CD4-positive, alpha-beta T cell (primary cell): ENCODE measurements around the gene HRH3. TPM values are rescaled to one million over a fixed set of nuclear protein-coding genes. Genes with fewer than 3 reads are reported as not detected.

ENCODE experiments used
- ATAC-seq: fragments of 200-7000 bp; cut with Tn5 transposase; one replicate; pipeline ENCODE4 v1.10.0; 2022; ENCODE audit warnings: mild to moderate bottlenecking; ENCODE audit not compliant: poor library complexity
- CTCF ChIA-PET: fragments of 350-600 bp; sonication (Branson Sonifier 250); formaldehyde crosslinking; loops from one replicate; lab custom pipeline; 2021; ENCODE audit warnings: antibody characterized with exemption, inconsistent platforms; lab: Charles Lee
- POLR2A ChIA-PET: fragments of 350-600 bp; sonication (Branson Sonifier 250); formaldehyde crosslinking; loops from one replicate; lab custom pipeline; 2021; ENCODE audit warnings: antibody characterized with exemption, inconsistent platforms; lab: Charles Lee
- DNase-seq, 14 experiments: peaks; one replicate each; pipeline ENCODE4 v3.0.0-alpha.2; 2013 to 2020; ENCODE audit warnings: mixed read lengths in 2 of 14
- H3K27ac ChIP-seq, 2 donors: one replicate each; pipeline versions ENCODE4 v1.5.1 to v1.7.0; 2013; ENCODE audit warnings: low read length in 2 of 2, low read depth in 1 of 2, mild to moderate bottlenecking in 1 of 2
- H3K27me3 ChIP-seq, 2 experiments: 1 replicate in 1 of 2; 2 replicates in 1 of 2; pipeline versions ENCODE4 v1.6.1 to v1.7.0; 2013; ENCODE audit warnings: low read length in 2 of 2, control low read depth in 1 of 2, mild to moderate bottlenecking in 1 of 2, moderate library complexity in 1 of 2; ENCODE audit not compliant: insufficient read depth in 2 of 2, control insufficient read depth in 1 of 2
- H3K36me3 ChIP-seq: one replicate; pipeline ENCODE4 v1.6.1; 2013; ENCODE audit warnings: low read length, control low read depth; ENCODE audit not compliant: insufficient read depth
- H3K4me1 ChIP-seq: one replicate; pipeline ENCODE4 v1.6.1; 2013; ENCODE audit warnings: low read length, control low read depth; ENCODE audit not compliant: insufficient read depth
- H3K4me3 ChIP-seq: one replicate; pipeline ENCODE4 v1.5.1; 2013; ENCODE audit warnings: mild to moderate bottlenecking, low read length, moderate library complexity
- H3K9me3 ChIP-seq, 2 experiments: 1 replicate in 1 of 2; 2 replicates in 1 of 2; pipeline versions ENCODE4 v1.6.1 to v1.7.0; 2013; ENCODE audit warnings: low read length in 2 of 2, mild to moderate bottlenecking in 2 of 2, control low read depth in 1 of 2, moderate library complexity in 1 of 2; ENCODE audit not compliant: control insufficient read depth in 1 of 2, insufficient read depth in 1 of 2
- H3K27ac Mint-ChIP-seq: one replicate; pipeline ENCODE4 v1.8.0; 2020; ENCODE audit warnings: mixed read lengths
- H3K27me3 Mint-ChIP-seq: one replicate; pipeline ENCODE4 v1.8.0; 2021; ENCODE audit warnings: mixed read lengths
- H3K36me3 Mint-ChIP-seq: one replicate; pipeline ENCODE4 v1.8.0; 2021; ENCODE audit warnings: low read depth, mixed read lengths
- H3K4me1 Mint-ChIP-seq: one replicate; pipeline ENCODE4 v1.8.0; 2021; ENCODE audit warnings: low read depth, mixed read lengths
- H3K4me3 Mint-ChIP-seq: one replicate; pipeline ENCODE4 v1.8.0; 2020; ENCODE audit warnings: mild to moderate bottlenecking, mixed read lengths
- H3K9me3 Mint-ChIP-seq: one replicate; pipeline ENCODE4 v1.8.0; 2020; ENCODE audit warnings: mixed read lengths
- intact Hi-C, 2 experiments: fragments of 100-400 bp; cut with DNase I in 1 of 2; cut with micrococcal nuclease in 1 of 2; formaldehyde crosslinking; loops; one replicate each; pipeline versions ENCODE4 v1.15.1 to v1.9.0; 2023 to 2025; cut with DNase I, micrococcal nuclease
- total RNA-seq, 174 experiments: library from RNA in 2 of 174; stranded (reverse) in 2 of 174; gene quantifications; one replicate each; pipeline ENCODE4 v1.2.3 and lab custom pipeline; 2021 to 2026
- TF ChIP-seq, protein P1 (sequence below): fragments of 200-600 bp; IDR thresholded peaks from one replicate; pipeline ENCODE4 v1.8.0; 2022; ENCODE audit warnings: antibody characterized with exemption, mild to moderate bottlenecking

The HRH3 gene
- total RNA-seq, 2 experiments from 2014 or later: not detected

DNA sequence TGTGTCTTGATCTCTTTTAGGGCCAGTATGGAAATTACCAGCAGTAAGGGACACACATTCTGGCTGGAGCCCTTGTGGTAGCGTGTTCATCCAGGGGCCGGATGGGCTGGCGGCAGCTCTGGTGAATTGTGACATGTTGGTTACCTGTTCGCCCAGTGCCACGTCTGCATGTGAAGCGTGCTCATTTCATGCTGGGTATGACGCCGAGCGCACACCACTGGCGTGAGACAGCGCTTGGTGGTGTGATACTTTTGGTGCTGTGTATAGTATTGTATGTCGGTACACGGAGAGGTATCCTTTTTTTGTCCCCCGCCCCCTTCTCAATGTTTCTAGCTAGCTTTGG is 40.9 kb downstream of the HRH3 start:
- Mint-ChIP-seq H3K36me3 (peaks cover 27% of the 10 kb centered on the region), H3K27ac (no peak overlapping the region), H3K4me3 (no peak overlapping the region), H3K27me3 (no peaks in the 10 kb centered on the region), H3K4me1 (peaks cover 24% of the 10 kb centered on the region), H3K9me3 (no peaks in the 10 kb centered on the region)
- H3K9me3 ChIP-seq: no peaks in the 10 kb centered on the region
- H3K27me3 ChIP-seq: no peaks in the 10 kb centered on the region
- TF ChIP-seq, protein P1, sequence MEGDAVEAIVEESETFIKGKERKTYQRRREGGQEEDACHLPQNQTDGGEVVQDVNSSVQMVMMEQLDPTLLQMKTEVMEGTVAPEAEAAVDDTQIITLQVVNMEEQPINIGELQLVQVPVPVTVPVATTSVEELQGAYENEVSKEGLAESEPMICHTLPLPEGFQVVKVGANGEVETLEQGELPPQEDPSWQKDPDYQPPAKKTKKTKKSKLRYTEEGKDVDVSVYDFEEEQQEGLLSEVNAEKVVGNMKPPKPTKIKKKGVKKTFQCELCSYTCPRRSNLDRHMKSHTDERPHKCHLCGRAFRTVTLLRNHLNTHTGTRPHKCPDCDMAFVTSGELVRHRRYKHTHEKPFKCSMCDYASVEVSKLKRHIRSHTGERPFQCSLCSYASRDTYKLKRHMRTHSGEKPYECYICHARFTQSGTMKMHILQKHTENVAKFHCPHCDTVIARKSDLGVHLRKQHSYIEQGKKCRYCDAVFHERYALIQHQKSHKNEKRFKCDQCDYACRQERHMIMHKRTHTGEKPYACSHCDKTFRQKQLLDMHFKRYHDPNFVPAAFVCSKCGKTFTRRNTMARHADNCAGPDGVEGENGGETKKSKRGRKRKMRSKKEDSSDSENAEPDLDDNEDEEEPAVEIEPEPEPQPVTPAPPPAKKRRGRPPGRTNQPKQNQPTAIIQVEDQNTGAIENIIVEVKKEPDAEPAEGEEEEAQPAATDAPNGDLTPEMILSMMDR: no peak
- intact Hi-C loops: no loop called here
- no peak for ATAC-seq
- H3K36me3 ChIP-seq: peaks cover 9% of the 10 kb centered on the region
- no peak overlapping the region for H3K27ac ChIP-seq
- no peak overlapping the region for H3K4me3 ChIP-seq
- DNase-seq: no peak
- ChIA-PET POLR2A (no interaction called here), CTCF (no interaction called here)
- peaks cover 13% of the 10 kb centered on the region for H3K4me1 ChIP-seq

DNA sequence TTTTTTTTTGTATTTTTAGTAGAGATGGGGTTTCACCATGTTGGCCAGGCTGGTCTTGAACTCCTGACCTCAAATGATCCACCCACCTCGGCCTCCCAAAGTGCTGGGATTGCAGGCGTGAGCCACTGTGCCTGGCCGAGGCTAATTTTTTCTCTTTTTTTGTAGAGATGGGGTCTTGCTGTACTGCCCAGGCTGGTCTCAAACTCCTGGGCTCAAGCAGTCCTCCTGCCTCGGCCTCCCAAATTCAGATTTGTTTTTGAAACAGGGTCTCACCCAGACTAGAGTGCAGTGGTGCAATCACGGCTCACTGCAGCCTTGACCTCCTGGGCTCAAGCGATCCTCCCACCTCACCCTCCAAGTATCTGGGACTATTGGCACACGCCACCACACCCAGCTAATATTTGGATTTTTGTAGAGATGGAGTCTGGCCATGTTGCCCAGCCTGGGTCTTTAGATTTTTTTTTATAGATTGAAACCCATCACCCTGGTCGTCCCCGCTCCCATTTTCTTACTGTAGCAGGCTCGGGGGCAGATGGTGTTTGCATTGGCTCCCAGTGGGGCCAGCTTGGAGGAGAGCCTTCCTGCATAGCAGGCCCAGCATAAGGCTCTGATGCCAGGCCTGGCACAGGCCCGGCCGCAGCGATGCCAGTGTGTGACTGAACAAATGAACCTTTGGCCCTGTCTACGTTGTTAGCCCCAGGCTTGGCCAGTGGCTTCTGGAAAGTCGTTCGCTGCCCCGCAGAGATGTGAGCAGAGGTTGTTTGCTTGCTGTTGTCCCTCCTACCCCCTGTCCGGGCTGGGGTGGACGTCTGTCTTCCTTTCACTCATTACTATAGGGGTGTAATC is 41.5 kb downstream of the HRH3 start:
- ATAC-seq (no peak), DNase-seq (no peak)
- TF ChIP-seq, protein P1: no peak
- no peaks in the 10 kb centered on the region for H3K9me3 Mint-ChIP-seq
- Histone ChIP-seq H3K4me1 (peaks cover 7% of the 10 kb centered on the region), H3K36me3 (peaks cover 9% of the 10 kb centered on the region), H3K4me3 (no peak overlapping the region), H3K9me3 (no peaks in the 10 kb centered on the region), H3K27ac (no peak overlapping the region), H3K27me3 (no peaks in the 10 kb centered on the region)
- H3K4me3 Mint-ChIP-seq: no peak overlapping the region
- ChIA-PET POLR2A (no interaction called here), CTCF (no interaction called here)
- intact Hi-C loops: no loop called here
- no peaks in the 10 kb centered on the region for H3K27me3 Mint-ChIP-seq
- peaks cover 20% of the 10 kb centered on the region for H3K4me1 Mint-ChIP-seq
- H3K36me3 Mint-ChIP-seq: peaks cover 26% of the 10 kb centered on the region
- H3K27ac Mint-ChIP-seq: no peak overlapping the region

DNA sequence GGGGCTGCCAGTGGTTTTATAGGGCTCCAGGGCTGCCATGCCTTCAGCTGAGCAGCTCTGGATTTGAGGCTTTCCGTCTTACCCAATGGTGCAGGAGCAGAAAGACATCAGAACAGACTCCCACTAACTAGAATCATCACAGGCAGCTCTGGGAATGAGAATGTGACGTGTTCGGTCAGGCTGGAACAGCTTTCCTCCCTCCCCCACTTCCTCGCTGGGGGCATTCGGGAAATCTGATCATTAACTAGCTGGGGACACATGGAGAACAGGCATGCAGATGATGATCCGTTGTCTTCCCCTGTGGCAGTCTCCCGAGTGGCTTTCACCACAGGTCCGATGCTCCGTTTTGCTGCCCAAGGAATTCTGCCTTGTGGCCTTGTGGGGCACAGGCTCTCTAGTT is 42.8 kb downstream of the HRH3 start:
- Histone ChIP-seq H3K4me3 (no peak overlapping the region), H3K27me3 (no peaks in the 10 kb centered on the region), H3K4me1 (peaks cover under 1% of the 10 kb centered on the region), H3K36me3 (peaks cover 11% of the 10 kb centered on the region), H3K27ac (no peak overlapping the region), H3K9me3 (no peaks in the 10 kb centered on the region)
- peaks cover 8% of the 10 kb centered on the region for H3K4me1 Mint-ChIP-seq
- no peaks in the 10 kb centered on the region for H3K9me3 Mint-ChIP-seq
- DNase-seq (no peak), ATAC-seq (no peak)
- POLR2A ChIA-PET: no interaction called here
- intact Hi-C loops: no loop called here
- H3K27me3 Mint-ChIP-seq: no peaks in the 10 kb centered on the region
- H3K27ac Mint-ChIP-seq: no peak overlapping the region
- CTCF ChIA-PET: no interaction called here
- peaks cover 16% of the 10 kb centered on the region for H3K36me3 Mint-ChIP-seq
- TF ChIP-seq, protein P1: no peak
- H3K4me3 Mint-ChIP-seq: no peak overlapping the region
